ENCODE data around the gene FIGLA.
"Not testable (repeated sequence)": the region's sequence is repeated elsewhere in the genome, so short reads cannot be mapped to it uniquely, and the experiment has no call there.

FIGLA gene

GRCh38 chr2:70807828-70808118, 17.3 kb upstream of the FIGLA start:
- DNase-seq, result no peak

- DNase-seq, result no peak
Measured at GRCh38 chr2:70807102-70807827, 16.8 kb upstream of the FIGLA start.

- DNase-seq, result no peak
Measured at GRCh38 chr2:70806620-70807019, 16.2 kb upstream of the FIGLA start.

GRCh38 chr2:70806013-70806412, 15.6 kb upstream of the FIGLA start:
- DNase-seq, result no peak

GRCh38 chr2:70801607-70802263, 11.3 kb upstream of the FIGLA start:
- no peak for DNase-seq

GRCh38 chr2:70799706-70800105, 9.3 kb upstream of the FIGLA start:
- DNase-seq, result no peak

GRCh38 chr2:70797996-70798395, 7.6 kb upstream of the FIGLA start:
- DNase-seq, result not testable (repeated sequence)

GRCh38 chr2:70797506-70797905, 7.1 kb upstream of the FIGLA start:
- no peak for DNase-seq

GRCh38 chr2:70796262-70796661, 5.8 kb upstream of the FIGLA start:
- no peak for DNase-seq

- DNase-seq, result no peak
Measured at GRCh38 chr2:70795164-70795995, 4.9 kb upstream of the FIGLA start.

GRCh38 chr2:70793450-70793849, 3.0 kb upstream of the FIGLA start:
- no peak for DNase-seq

- DNase-seq, result peak; percentile 47
Measured at GRCh38 chr2:70789304-70790135, 923 bp downstream of the FIGLA start.

GRCh38 chr2:70785137-70785911, 5.1 kb downstream of the FIGLA start:
- DNase-seq, result no peak

- no peak for DNase-seq
Measured at GRCh38 chr2:70784320-70784719, 6.1 kb downstream of the FIGLA start.

- DNase-seq, result no peak
Measured at GRCh38 chr2:70779911-70780545, 10.4 kb downstream of the FIGLA start.

GRCh38 chr2:70779491-70779890, 11.0 kb downstream of the FIGLA start:
- DNase-seq, result no peak

GRCh38 chr2:70778676-70779075, 11.8 kb downstream of the FIGLA start:
- no peak for DNase-seq

GRCh38 chr2:70777450-70777849, 13.0 kb downstream of the FIGLA start:
- no peak for DNase-seq

GRCh38 chr2:70776266-70776665, 14.2 kb downstream of the FIGLA start:
- DNase-seq, result no peak

- DNase-seq, result no peak
Measured at GRCh38 chr2:70775141-70775540, 15.3 kb downstream of the FIGLA start.

- no peak for DNase-seq
Measured at GRCh38 chr2:70772486-70773155, 17.8 kb downstream of the FIGLA start.
